ENCODE measurements around the gene STK11.

Gene STK11

GRCh38 chr19:1260749-1261537, 55.4 kb downstream of the STK11 start:
- H3K4me1 ChIP-seq (ENCODE audit: insufficient read depth, low read length), result peaks cover 37% of the 10 kb centered on the region
- H3K36me3 ChIP-seq (ENCODE audit: insufficient read depth, low read length), result peaks cover 20% of the 10 kb centered on the region
- peak overlapping the region; percentile 63 for H3K9ac ChIP-seq (ENCODE audit: low read length)
- peak overlapping the region; percentile 90 for H3K27ac ChIP-seq (ENCODE audit: low read depth, low read length)
- peak overlapping the region; percentile 55 to 67 for H3K4me3 ChIP-seq (ENCODE audit: low read depth in 1 of 2, low read length in 2 of 2)
- H3K9me3 ChIP-seq (ENCODE audit: low read length), result no peaks in the 10 kb centered on the region
- H3K27me3 ChIP-seq (ENCODE audit: control insufficient read depth in 1 of 2, insufficient read depth in 2 of 2, low read length in 2 of 2), result no peaks in the 10 kb centered on the region

DNA sequence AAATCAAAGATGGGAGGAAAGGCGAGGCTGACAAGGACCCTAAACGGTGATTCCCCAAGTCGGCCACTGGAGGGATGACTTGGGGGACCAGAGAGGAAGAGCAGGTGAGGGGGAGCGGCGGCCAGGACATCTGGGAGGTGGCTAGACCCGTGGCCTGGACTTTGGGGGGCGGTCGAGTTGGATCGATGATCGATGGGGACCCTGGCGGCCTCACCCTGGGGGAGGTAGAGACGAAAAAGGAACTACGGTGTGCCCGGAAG, 55.9 kb downstream of the STK11 start:
- H3K4me1 ChIP-seq (ENCODE audit: insufficient read depth, low read length), result peaks cover 41% of the 10 kb centered on the region
- no peaks in the 10 kb centered on the region for H3K9me3 ChIP-seq (ENCODE audit: low read length)
- H3K27ac ChIP-seq (ENCODE audit: low read depth, low read length), result peak overlapping the region; percentile 81
- H3K4me3 ChIP-seq (ENCODE audit: low read depth in 1 of 2, low read length in 2 of 2), result peak overlapping the region; percentile 55 to 67
- H3K36me3 ChIP-seq (ENCODE audit: insufficient read depth, low read length), result peaks cover 19% of the 10 kb centered on the region
- no peaks in the 10 kb centered on the region for H3K27me3 ChIP-seq (ENCODE audit: control insufficient read depth in 1 of 2, insufficient read depth in 2 of 2, low read length in 2 of 2)
- peak overlapping the region; percentile 63 for H3K9ac ChIP-seq (ENCODE audit: low read length)

DNA sequence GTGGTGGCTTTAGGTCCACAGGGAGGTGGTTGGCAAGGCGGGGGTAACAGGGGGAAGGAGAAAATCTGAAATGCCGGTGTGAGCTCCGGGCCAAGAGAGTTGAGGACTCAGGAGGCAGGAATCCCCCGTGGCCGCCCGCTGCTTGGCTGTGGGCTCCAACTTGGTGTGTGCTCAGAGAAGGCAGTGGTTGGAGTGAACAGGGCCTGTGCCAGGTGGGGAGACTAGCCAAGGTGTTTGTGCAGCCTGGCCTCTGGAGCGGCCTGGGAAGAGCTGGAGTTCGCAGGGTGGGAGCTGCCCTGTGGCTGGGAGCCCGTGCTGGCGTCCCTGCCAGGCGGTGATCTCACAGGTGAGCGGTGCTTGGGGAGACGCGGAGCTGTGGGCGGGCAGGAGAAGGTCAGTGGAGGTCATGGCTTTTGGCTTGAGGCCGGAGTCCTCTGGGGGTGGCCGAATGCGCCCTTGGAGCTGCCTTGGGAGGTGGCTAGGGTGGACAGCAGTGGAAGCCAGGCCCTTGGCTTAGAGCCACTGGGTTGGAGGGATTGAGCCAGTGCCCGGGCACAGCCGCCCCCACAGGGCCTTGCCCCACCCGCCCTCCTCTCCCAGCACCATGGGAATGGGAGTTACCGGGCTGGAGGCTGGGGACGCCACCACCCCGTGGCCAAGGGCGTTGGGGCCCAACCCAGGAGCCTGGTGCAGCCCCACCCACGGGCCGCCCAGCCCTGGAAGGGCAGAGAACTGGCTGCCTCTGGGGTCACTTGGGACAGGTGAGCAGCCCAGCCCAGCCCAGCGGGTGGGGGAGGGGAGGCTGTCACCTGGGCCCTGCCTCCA, 56.4 kb downstream of the STK11 start:
- H3K9ac ChIP-seq (ENCODE audit: low read length), result peak overlapping the region; percentile 63
- peak overlapping the region; percentile 81 for H3K27ac ChIP-seq (ENCODE audit: low read depth, low read length)
- peaks cover 14% of the 10 kb centered on the region for H3K36me3 ChIP-seq (ENCODE audit: insufficient read depth, low read length)
- peak overlapping the region; percentile 55 to 67 for H3K4me3 ChIP-seq (ENCODE audit: low read depth in 1 of 2, low read length in 2 of 2)
- H3K9me3 ChIP-seq (ENCODE audit: low read length), result no peaks in the 10 kb centered on the region
- no peaks in the 10 kb centered on the region for H3K27me3 ChIP-seq (ENCODE audit: control insufficient read depth in 1 of 2, insufficient read depth in 2 of 2, low read length in 2 of 2)
- peaks cover 41% of the 10 kb centered on the region for H3K4me1 ChIP-seq (ENCODE audit: insufficient read depth, low read length)

DNA sequence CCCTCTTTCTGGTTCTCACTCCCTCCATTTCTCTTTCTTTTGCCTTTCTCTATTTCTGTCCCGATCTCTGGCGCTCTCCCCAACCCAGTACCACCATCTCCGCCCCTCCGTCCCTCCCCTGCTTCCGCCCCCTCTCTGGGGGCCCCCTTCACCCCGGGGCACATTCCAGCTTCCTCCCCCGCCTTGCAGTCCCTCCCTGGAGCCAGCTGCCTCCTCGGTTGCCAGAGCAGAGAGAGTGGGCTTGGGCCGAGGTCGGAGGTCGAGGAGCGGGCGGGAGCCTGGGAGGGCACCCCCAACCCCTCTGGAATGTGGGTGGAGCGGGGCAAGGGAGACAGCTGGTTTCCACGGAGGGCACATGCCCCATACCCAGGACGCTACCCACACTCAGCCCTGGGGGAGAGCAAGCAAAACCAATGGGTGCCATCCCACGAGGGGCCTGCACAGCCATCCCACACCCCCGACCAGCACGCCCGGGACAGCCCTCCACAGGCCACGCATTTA, 57.1 kb downstream of the STK11 start:
- H3K27ac ChIP-seq (ENCODE audit: low read depth, low read length), result no peak overlapping the region
- no peak overlapping the region for H3K9ac ChIP-seq (ENCODE audit: low read length)

GRCh38 chr19:1263188-1263587, 57.6 kb downstream of the STK11 start:
- Histone ChIP-seq H3K4me1 (ENCODE audit: insufficient read depth, low read length) (peaks cover 49% of the 10 kb centered on the region), H3K9ac (ENCODE audit: low read length) (no peak overlapping the region), H3K36me3 (ENCODE audit: insufficient read depth, low read length) (peaks cover 3% of the 10 kb centered on the region), H3K4me3 (ENCODE audit: low read depth in 1 of 2, low read length in 2 of 2) (no peak overlapping the region), H3K27me3 (ENCODE audit: control insufficient read depth in 1 of 2, insufficient read depth in 2 of 2, low read length in 2 of 2) (no peaks in the 10 kb centered on the region), H3K27ac (ENCODE audit: low read depth, low read length) (no peak overlapping the region), H3K9me3 (ENCODE audit: low read length) (no peaks in the 10 kb centered on the region)

More for the DNA sequence above, 57.1 kb downstream of the STK11 start:
- Histone ChIP-seq H3K9me3 (ENCODE audit: low read length) (no peaks in the 10 kb centered on the region), H3K4me1 (ENCODE audit: insufficient read depth, low read length) (peaks cover 47% of the 10 kb centered on the region), H3K36me3 (ENCODE audit: insufficient read depth, low read length) (peaks cover 8% of the 10 kb centered on the region), H3K27me3 (ENCODE audit: control insufficient read depth in 1 of 2, insufficient read depth in 2 of 2, low read length in 2 of 2) (no peaks in the 10 kb centered on the region), H3K4me3 (ENCODE audit: low read depth in 1 of 2, low read length in 2 of 2) (no peak overlapping the region)

GRCh38 chr19:1264801-1265614, 59.4 kb downstream of the STK11 start:
- Histone ChIP-seq H3K27me3 (ENCODE audit: control insufficient read depth in 1 of 2, insufficient read depth in 2 of 2, low read length in 2 of 2) (no peaks in the 10 kb centered on the region), H3K36me3 (ENCODE audit: insufficient read depth, low read length) (no peaks in the 10 kb centered on the region), H3K9me3 (ENCODE audit: low read length) (no peaks in the 10 kb centered on the region), H3K27ac (ENCODE audit: low read depth, low read length) (peak overlapping the region; percentile 93), H3K9ac (ENCODE audit: low read length) (no peak overlapping the region), H3K4me3 (ENCODE audit: low read depth in 1 of 2, low read length in 2 of 2) (no peak overlapping the region), H3K4me1 (ENCODE audit: insufficient read depth, low read length) (peaks cover 49% of the 10 kb centered on the region)

DNA sequence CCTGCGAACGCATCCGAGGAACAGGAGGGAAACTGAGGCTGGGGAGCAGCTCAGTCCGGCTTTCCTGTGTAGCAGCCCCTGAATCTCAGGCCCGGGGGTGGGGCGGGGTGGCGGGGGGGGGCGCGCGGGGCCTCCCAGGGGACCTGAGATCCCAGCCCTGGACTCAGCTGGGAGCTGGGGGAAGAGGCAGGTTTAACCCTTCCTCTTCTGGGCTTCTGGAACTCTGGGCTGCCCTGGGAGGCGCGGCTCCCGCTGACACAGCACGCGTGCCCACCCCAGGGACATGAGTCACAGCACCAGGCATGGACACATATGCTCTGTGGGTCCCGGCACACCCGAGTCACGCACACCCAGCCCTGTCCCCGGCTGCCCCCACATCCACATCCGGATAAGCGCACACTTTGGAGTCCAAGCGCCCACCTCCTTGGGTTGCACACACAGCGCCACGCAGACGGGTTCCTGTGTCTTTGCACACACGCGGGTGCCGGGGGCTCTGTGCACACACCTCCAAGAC, 60.1 kb downstream of the STK11 start:
- Histone ChIP-seq H3K9ac (ENCODE audit: low read length) (no peak overlapping the region), H3K4me1 (ENCODE audit: insufficient read depth, low read length) (peaks cover 46% of the 10 kb centered on the region), H3K9me3 (ENCODE audit: low read length) (no peaks in the 10 kb centered on the region), H3K4me3 (ENCODE audit: low read depth in 1 of 2, low read length in 2 of 2) (peak overlapping the region; percentile 28 to 70), H3K27ac (ENCODE audit: low read depth, low read length) (peak overlapping the region; percentile 93), H3K36me3 (ENCODE audit: insufficient read depth, low read length) (peaks cover 2% of the 10 kb centered on the region), H3K27me3 (ENCODE audit: control insufficient read depth in 1 of 2, insufficient read depth in 2 of 2, low read length in 2 of 2) (no peaks in the 10 kb centered on the region)

DNA sequence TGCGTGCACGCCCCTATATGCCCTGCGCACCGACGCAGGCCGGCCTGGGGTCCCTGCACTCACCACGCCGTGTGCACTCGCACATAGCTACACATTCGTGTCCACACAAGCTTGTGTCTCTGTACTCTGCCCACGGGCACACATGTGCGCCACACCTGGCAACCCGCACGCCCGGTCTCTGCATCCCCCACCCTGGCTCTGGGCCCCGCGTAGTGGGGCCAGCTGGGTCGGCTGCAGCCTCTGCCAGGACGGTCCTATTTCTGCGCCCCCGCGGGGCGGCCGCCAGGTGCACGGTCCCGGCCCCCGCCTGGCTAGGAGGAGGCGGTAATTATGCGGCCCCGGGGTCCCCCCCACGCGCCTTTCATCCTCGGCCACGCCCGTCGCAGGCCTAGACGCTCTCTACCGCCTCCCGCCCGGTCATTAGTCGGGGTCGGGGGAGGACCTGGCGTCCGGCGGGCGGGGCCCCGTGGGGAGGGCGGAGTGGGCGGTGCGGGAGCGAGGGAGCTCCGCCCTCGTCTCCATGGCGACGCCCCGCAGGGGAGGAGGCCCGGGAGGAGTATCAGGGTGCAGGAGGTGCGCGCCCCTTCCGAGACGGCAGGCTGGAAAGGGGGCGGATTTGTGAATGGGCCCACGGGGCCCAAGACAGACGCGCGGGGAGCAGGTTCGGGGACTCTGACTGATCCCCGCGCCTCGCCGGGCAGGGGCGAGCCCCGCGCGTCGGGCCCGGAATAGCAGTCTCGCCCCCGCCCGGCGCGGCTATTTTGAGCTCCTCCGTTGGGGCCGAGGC, 60.7 kb downstream of the STK11 start:
- H3K9me3 ChIP-seq (ENCODE audit: low read length), result no peaks in the 10 kb centered on the region
- H3K4me1 ChIP-seq (ENCODE audit: insufficient read depth, low read length), result peaks cover 50% of the 10 kb centered on the region
- peak overlapping the region; percentile 93 for H3K27ac ChIP-seq (ENCODE audit: low read depth, low read length)
- peak overlapping the region; percentile 28 to 70 for H3K4me3 ChIP-seq (ENCODE audit: low read depth in 1 of 2, low read length in 2 of 2)
- H3K36me3 ChIP-seq (ENCODE audit: insufficient read depth, low read length), result peaks cover 8% of the 10 kb centered on the region
- H3K27me3 ChIP-seq (ENCODE audit: control insufficient read depth in 1 of 2, insufficient read depth in 2 of 2, low read length in 2 of 2), result no peaks in the 10 kb centered on the region
- H3K9ac ChIP-seq (ENCODE audit: low read length), result no peak overlapping the region

- Histone ChIP-seq H3K27me3 (ENCODE audit: control insufficient read depth in 1 of 2, insufficient read depth in 2 of 2, low read length in 2 of 2) (no peaks in the 10 kb centered on the region), H3K9me3 (ENCODE audit: low read length) (no peaks in the 10 kb centered on the region), H3K9ac (ENCODE audit: low read length) (peak overlapping the region; percentile 27), H3K36me3 (ENCODE audit: insufficient read depth, low read length) (peaks cover 15% of the 10 kb centered on the region), H3K4me1 (ENCODE audit: insufficient read depth, low read length) (peaks cover 50% of the 10 kb centered on the region), H3K27ac (ENCODE audit: low read depth, low read length) (peak overlapping the region; percentile 93), H3K4me3 (ENCODE audit: low read depth in 1 of 2, low read length in 2 of 2) (peak overlapping the region; percentile 41 to 70)
Measured at GRCh38 chr19:1266916-1267476, 61.4 kb downstream of the STK11 start.

GRCh38 chr19:1267477-1268225, 62.1 kb downstream of the STK11 start:
- Histone ChIP-seq H3K27ac (ENCODE audit: low read depth, low read length) (peak overlapping the region; percentile 98), H3K4me3 (ENCODE audit: low read depth in 1 of 2, low read length in 2 of 2) (peak overlapping the region in 1 of 2 donors; percentile 41), H3K9me3 (ENCODE audit: low read length) (no peaks in the 10 kb centered on the region), H3K36me3 (ENCODE audit: insufficient read depth, low read length) (peaks cover 22% of the 10 kb centered on the region), H3K27me3 (ENCODE audit: control insufficient read depth in 1 of 2, insufficient read depth in 2 of 2, low read length in 2 of 2) (no peaks in the 10 kb centered on the region), H3K9ac (ENCODE audit: low read length) (peak overlapping the region; percentile 79), H3K4me1 (ENCODE audit: insufficient read depth, low read length) (peaks cover 50% of the 10 kb centered on the region)
